ENCODE measurements around the gene LARP6. TPM values are rescaled to one million over a fixed set of nuclear protein-coding genes. Genes with fewer than 3 reads are reported as not detected.
"Not testable (repeated sequence)": the region's sequence is repeated elsewhere in the genome, so short reads cannot be mapped to it uniquely, and the experiment has no call there.

The LARP6 gene
- total RNA-seq = not detected in 2 replicates

DNA sequence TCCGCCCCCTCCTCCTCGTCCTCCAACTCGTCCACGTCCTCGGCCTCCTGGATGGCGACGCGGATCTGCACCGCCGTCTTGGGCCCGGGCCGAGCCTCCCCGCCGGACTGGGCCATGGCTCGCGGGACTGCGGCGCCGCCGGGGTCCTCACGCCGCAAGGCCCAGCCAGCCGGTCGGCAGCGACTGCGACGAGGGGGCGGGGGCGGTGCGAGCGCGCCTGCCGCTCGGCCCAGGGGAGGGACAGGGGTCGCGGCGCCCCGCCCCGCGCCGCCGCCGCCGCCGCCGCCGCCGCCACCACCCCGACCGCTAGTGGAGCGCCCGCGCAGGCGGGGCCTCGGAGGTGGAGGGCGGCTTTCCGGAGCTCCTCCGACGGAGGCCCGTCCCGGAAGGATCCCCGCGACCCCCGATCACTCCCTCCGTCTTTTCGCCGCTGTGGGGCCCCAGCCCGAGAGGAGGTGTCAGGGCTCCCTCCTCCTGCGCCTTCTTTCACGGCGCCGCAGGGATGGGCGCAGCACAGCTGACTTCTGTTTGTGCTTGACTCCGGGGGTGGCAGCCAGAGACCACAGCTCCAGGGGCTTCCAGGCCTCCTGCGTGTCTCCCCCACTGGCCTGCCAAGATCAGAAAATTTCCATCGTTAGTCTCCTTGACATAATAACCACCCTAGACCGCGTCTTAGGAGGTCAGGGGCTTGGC, at the start of gene LARP6:
Gene LARP6, minus strand, starts transcription at position 185 of the 693 bp plus-strand sequence. Its CDS starts 69 bp downstream, at position 116.
- intact Hi-C loops (cut with micrococcal nuclease) = no loop called here

DNA sequence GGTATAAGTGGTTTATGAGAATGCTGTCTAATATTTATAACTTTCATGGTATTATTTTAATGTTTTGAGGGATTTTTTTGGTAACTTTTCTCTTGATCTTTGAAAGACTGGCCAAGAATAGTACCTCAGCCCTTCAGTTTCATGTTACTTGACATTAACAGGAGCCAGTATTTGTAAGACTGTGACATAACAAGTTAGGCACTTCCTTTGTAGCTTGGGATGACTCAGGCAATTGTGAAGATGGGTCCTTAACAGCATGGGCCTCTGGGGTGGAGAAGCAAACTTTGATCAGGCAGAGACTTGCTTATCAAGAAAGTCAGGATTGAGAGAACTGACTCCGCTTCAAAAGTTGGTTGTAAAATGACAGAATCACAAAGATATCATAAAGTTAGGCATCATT, 48.1 kb upstream of the LARP6 start:
- intact Hi-C loops (cut with micrococcal nuclease) = no loop called here

DNA sequence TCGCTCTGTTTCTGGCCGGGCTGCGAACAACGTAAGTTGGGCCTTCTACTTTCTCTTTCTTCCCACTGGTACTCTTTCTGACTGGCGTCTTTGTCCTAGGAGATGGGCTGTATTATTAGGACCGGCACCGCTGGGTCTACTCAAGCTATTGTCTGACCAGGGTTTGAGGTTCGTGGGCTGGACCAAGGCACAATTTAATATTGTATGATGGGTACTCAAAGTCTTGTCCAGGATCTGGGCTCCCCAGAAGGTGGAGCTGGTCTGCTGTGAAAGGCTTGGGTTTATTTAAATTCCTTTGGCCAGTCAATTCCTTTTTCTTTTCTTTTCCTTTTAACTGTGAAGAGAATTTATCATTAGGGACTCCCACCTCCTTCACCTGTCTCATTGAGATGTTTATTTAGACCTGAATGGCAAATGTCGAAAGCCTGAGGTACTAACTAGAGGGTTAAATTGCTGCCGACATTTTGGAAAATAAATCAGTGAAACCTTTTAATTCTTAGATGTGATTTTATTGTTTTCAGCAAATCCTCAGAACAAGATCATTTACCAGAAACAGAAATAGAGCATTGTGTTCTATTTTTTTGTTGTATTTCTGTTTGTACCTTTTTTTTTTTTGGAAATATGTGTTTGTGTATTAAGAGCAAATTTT, 39.1 kb upstream of the LARP6 start:
- intact Hi-C loops (cut with micrococcal nuclease) = no loop called here

GRCh38 chr15:70892002-70892911, 38.3 kb upstream of the LARP6 start, which contains the start of the genes LRRC49 and THAP10:
Gene LRRC49, plus strand, starts transcription at chr15:70892826. Its CDS starts 69 bp downstream, at chr15:70892895.
Gene THAP10, minus strand, starts transcription at chr15:70892433. Its CDS starts 161 bp downstream, at chr15:70892272.
- intact Hi-C loops (cut with micrococcal nuclease) = no loop called here

GRCh38 chr15:70882361-70882760, 28.4 kb upstream of the LARP6 start:
- intact Hi-C loops (cut with micrococcal nuclease) = no loop called here

DNA sequence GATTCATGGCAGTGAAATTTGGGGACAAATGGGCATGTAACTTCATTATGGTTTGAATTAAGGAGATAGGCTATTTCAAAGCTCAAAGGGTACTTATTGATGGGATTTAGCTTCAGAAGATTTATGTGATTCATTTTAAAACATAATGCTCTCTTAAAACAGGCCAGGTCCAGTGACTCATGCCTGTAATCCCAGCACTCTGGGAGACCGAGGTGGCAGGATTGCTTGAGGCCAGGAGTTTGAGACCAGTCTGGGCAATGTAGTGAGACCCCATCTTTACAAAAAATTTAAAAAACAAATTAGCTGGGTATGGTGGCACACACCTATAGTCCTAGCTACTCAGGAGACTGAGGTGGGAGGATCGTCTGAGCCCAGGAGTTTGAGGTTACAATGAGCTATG, 26.8 kb upstream of the LARP6 start:
- intact Hi-C loops (cut with micrococcal nuclease) = no loop called here

DNA sequence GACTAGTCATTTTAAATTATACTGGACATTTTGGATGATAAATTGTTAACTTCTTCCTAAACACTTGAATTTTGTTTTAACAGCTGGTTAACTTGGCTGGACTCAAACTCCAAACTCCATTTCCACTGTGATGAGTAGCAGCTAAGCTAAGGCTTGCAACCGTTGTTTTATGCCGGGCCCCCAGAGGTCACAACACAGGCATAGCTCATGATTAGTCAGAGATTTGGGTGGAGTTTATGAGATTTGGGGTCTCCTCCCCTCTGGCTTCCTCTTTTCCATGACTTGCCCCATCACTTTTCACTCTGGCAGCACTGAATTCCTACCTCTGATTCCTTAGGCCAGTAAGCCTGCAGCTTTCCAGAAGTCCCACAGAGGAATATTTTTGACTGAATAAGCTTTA, 25.4 kb upstream of the LARP6 start:
- intact Hi-C loops (cut with micrococcal nuclease) = no loop called here

DNA sequence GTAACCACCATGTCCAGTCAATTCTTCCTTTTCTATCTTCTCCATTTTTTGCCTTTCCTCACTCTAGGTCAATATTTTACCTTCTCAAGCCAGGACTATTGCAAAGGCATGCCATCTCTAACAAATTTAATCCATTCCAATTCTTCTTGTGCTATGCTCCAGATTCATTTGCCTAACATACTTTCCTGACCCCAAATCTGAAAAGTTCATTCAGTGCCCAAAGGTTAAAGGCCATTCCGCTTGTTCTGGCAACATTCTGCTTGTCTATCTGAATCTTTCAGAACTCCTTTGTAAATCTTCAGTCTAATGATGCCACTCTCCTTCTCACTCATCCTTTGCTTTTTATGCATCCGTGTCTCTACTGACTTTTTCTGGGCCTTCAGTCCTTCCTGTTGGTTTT, 22.7 kb upstream of the LARP6 start:
- intact Hi-C loops (cut with micrococcal nuclease) = no loop called here

GRCh38 chr15:70876011-70876410, 22.1 kb upstream of the LARP6 start:
- intact Hi-C loops (cut with micrococcal nuclease) = no loop called here

DNA sequence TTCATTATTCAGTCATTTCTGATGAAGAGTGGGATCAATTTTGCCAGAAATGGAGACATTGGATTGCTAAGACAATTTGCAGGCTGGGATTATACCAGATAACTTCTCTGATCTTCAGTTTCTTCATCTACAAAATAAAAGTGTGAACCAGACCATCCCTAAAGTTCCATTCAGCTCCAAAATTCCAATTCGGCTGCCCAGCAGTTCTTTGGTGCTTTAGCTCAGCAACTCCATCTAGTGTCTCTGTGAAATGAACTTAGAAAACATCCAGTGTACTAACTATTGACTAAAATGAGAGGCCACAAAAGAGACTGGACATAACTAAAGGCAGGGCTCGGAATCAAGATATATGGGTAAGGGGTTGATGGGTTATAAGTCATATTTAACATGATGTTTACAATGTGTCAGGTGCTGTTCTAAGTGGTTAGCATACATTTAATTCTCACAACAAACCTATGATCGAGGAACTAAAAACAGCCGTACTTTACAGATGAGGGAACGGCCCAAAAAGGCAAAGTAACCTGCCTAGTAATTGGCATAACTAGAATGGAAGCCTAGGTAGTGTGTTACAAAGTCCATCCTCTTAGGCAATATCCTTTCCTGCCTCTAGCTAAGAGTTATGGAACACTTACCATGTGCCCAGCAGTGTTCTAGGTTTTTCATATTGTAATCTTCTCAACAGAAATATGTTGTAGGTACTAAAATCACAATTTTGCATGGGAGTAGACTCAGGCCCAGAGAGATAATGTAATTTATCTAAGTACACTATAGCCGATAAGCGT, 21.2 kb upstream of the LARP6 start:
- intact Hi-C loops (cut with micrococcal nuclease) = no loop called here

GRCh38 chr15:70873232-70874054, 19.5 kb upstream of the LARP6 start:
- intact Hi-C loops (cut with micrococcal nuclease) = no loop called here

- intact Hi-C loops (cut with micrococcal nuclease) = not testable (repeated sequence)
Measured at GRCh38 chr15:70871490-70871889, 17.5 kb upstream of the LARP6 start.

DNA sequence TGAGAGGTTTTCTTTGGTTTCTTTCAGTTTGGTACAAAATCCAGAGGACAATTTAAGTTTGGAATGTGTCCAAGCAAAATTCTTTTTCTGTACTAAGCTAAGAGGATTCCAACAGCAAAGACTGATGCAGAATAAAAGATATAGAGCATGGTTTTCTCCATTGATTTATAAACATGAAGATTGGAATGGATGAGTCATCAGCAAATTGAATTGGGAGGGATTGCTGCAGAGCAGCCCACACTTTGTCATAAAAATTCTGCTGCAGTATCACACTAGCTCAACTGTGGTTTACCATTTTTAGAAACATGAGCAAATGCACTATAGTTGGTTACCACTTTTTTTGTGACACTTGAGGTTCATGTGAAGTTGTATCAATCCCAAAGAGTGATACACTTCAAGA, 16.1 kb upstream of the LARP6 start:
- intact Hi-C loops (cut with micrococcal nuclease) = no loop called here

GRCh38 chr15:70869346-70869745, 15.4 kb upstream of the LARP6 start:
- intact Hi-C loops (cut with micrococcal nuclease) = no loop called here

DNA sequence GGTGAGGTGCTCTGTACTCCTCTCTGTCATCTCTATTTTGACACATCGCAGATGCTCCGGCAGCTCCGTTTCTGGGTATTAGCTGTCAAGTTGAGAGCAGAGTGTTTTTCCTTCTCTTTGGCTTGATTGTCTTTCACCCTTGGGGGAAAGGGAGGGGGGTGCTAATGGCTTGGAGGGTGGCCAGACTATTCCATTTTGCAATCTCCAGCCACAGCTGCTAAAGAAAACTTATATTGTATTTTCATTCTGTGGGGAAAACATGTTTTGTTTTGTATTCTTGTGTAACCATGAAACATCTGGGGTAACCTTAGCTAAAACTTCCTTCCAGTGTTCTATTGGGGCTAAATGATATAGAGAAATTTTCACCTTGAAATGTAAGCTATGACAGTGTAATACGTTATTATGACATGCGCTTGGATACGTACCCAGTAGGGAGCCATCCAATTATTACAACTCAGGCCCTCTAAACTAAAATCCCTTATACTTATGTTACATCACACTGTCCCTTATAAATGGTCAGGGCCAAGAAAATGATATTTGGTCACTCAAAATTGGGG, 14.0 kb upstream of the LARP6 start:
- intact Hi-C loops (cut with micrococcal nuclease) = no loop called here

DNA sequence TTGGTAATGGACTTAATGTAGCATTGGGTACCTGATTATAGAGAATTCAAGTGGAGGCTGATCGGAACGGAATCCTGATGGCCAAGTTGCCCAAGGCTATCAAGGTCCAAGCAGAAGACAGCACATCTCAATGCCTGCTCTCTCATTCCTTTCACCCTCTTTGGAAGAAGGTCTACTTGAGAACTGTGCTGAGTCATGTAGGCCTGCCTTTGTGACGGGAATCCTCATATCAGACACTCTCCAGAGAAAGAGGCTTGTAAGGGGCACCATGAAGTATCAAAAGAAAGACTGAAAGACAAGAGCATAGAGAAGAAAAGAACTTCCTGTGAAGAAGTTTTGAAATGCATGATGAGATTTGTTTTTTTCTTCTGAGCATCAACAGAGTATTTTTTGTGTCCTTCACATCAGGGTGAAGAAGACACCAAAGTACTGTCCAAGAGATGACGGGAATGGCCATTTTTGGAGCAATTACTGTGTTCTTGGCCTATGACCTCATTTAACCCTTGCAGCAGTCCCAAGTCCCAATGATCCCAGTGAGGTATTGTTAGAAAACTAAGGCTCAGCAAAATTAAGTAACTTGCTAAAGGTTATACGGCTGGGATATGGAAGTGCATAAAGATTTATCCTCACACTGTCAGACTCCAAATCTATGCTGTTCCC, 13.2 kb upstream of the LARP6 start:
- intact Hi-C loops (cut with micrococcal nuclease) = no loop called here

GRCh38 chr15:70863450-70864218, 9.7 kb upstream of the LARP6 start:
- intact Hi-C loops (cut with micrococcal nuclease) = no loop called here

DNA sequence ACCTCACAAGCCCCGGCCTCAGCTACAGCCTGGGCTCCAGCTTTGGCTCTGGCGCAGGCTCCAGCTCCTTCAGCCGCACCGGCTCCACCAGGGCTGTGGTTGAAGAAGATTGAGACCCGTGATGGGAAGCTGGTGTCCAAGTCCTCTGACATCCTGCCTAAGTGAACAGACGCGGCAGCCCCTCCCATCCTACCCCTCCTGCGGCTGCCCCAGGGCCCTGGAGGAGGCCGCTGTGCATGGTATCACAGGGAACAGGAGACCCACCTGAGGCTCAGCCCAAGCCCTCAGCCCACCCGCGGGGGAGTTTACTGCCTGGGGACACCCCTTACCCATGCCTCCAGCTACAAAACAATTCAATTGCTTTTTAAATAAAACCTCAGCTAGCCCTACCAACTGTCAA, 6.0 kb upstream of the LARP6 start:
- intact Hi-C loops (cut with micrococcal nuclease) = no loop called here

Measured in T-helper 1 cell treated with Interleukin-12 subunit alpha and Interleukin-12 subunit beta and Interleukin-4 antibody, amounts not matched to agents 30 ng/mL and 1 ng/mL, for 36 hours (primary cell).